GM18517 (cell line): ENCODE results near the gene SNX10.

Source experiments
- ATAC-seq: cut with Tn5 transposase; IDR thresholded peaks from one replicate; pipeline ENCODE4 v1.9.1; 2021; ENCODE audit warnings: mild to moderate bottlenecking, moderate library complexity; ENCODE audit not compliant: unreplicated experiment

The SNX10 gene

GRCh38 chr7:26295586-26295985 is 3.9 kb downstream of the SNX10 start:
- ATAC-seq = no peak

GRCh38 chr7:26298472-26299058 is 6.9 kb downstream of the SNX10 start:
- ATAC-seq = no peak

- ATAC-seq = no peak
Observed at GRCh38 chr7:26305090-26305868, 13.6 kb downstream of the SNX10 start.

- no peak for ATAC-seq
Observed at GRCh38 chr7:26305869-26306665, 14.4 kb downstream of the SNX10 start.

- ATAC-seq = no peak
Observed at GRCh38 chr7:26306790-26307189, 15.1 kb downstream of the SNX10 start.

- no peak for ATAC-seq
Observed at GRCh38 chr7:26307226-26307625, 15.6 kb downstream of the SNX10 start.

- no peak for ATAC-seq
Observed at GRCh38 chr7:26307791-26308190, 16.1 kb downstream of the SNX10 start.

- no peak for ATAC-seq
Observed at GRCh38 chr7:26308551-26308950, 16.9 kb downstream of the SNX10 start.

GRCh38 chr7:26309089-26309488 is 17.4 kb downstream of the SNX10 start:
- no peak for ATAC-seq

- no peak for ATAC-seq
Observed at GRCh38 chr7:26311798-26312197, 20.1 kb downstream of the SNX10 start.

- ATAC-seq = no peak
Observed at GRCh38 chr7:26317211-26317610, 25.5 kb downstream of the SNX10 start.

- no peak for ATAC-seq
Observed at GRCh38 chr7:26318921-26319320, 27.3 kb downstream of the SNX10 start.

GRCh38 chr7:26319636-26320035 is 28.0 kb downstream of the SNX10 start:
- no peak for ATAC-seq

- no peak for ATAC-seq
Observed at GRCh38 chr7:26320878-26321277, 29.2 kb downstream of the SNX10 start.

GRCh38 chr7:26321435-26321834 is 29.8 kb downstream of the SNX10 start:
- ATAC-seq = no peak

GRCh38 chr7:26326211-26326610 is 34.5 kb downstream of the SNX10 start:
- ATAC-seq = no peak

- ATAC-seq = no peak
Observed at GRCh38 chr7:26328498-26329390, 37.1 kb downstream of the SNX10 start.

- ATAC-seq = peak; percentile 50
Observed at GRCh38 chr7:26329520-26330255, 38.0 kb downstream of the SNX10 start.

- no peak for ATAC-seq
Observed at GRCh38 chr7:26331113-26331512, 39.5 kb downstream of the SNX10 start.

GRCh38 chr7:26331789-26332188 is 40.1 kb downstream of the SNX10 start:
- ATAC-seq = no peak
